Chondrocyte (in vitro differentiated cells): Measurements from ENCODE around the gene C12orf60. TPM values are rescaled to one million over a fixed set of nuclear protein-coding genes. Genes with fewer than 3 reads are reported as not detected.
A peak's percentile ranks its signal among the peaks of the same experiment; 100 is the strongest.

Experiments
- DNase-seq: peaks from one replicate; pipeline ENCODE4 v3.0.0; 2021; ENCODE audit warnings: mixed read lengths, low spot score
- H3K27ac Mint-ChIP-seq: one replicate; pipeline ENCODE4 v1.8.0; 2021; ENCODE audit warnings: mild to moderate bottlenecking, moderate library complexity, mixed read lengths; ENCODE audit not compliant: unreplicated experiment
- H3K27me3 Mint-ChIP-seq: 2 replicates; pipeline ENCODE4 v1.8.0; 2021; ENCODE audit warnings: low read depth, mixed read lengths
- H3K36me3 Mint-ChIP-seq: 2 replicates; pipeline ENCODE4 v1.8.0; 2021; ENCODE audit warnings: low read depth, mixed read lengths
- H3K4me1 Mint-ChIP-seq: 2 replicates; pipeline ENCODE4 v1.8.0; 2021; ENCODE audit warnings: low read depth, mild to moderate bottlenecking, mixed read lengths
- H3K4me3 Mint-ChIP-seq: one replicate; pipeline ENCODE4 v1.8.0; 2021; ENCODE audit warnings: mild to moderate bottlenecking, moderate library complexity, mixed read lengths; ENCODE audit not compliant: unreplicated experiment
- H3K9me3 Mint-ChIP-seq: 2 replicates; pipeline ENCODE4 v1.8.0; 2021; ENCODE audit warnings: low read depth, mixed read lengths
- CTCF ChIP-seq: fragments of 200-600 bp; sonication (generic); IDR thresholded peaks from 2 replicates; pipeline ENCODE4 v1.5.0; 2021; ENCODE audit warnings: antibody characterized with exemption, mild to moderate bottlenecking, moderate library complexity
- total RNA-seq: library from RNA; stranded (reverse); gene quantifications from 3 replicates; pipeline ENCODE4 v1.2.1, GENCODE V29; 2021

C12orf60 gene
- total RNA-seq, 1 donor from 2014 or later = 0.82 TPM

GRCh38 chr12:14834509-14834908 is 31.0 kb downstream of the C12orf60 start:
- H3K9me3 Mint-ChIP-seq = peaks cover 4% of the 10 kb centered on the region
- peak overlapping the region; percentile 1 for H3K27ac Mint-ChIP-seq
- peaks cover 42% of the 10 kb centered on the region for H3K4me1 Mint-ChIP-seq
- H3K36me3 Mint-ChIP-seq = no peaks in the 10 kb centered on the region
- DNase-seq = no peak
- H3K27me3 Mint-ChIP-seq = no peaks in the 10 kb centered on the region
- no peak for TF ChIP-seq CTCF
- H3K4me3 Mint-ChIP-seq = no peak overlapping the region

GRCh38 chr12:14836336-14837210 is 33.1 kb downstream of the C12orf60 start:
- no peaks in the 10 kb centered on the region for H3K36me3 Mint-ChIP-seq
- H3K9me3 Mint-ChIP-seq = peaks cover 4% of the 10 kb centered on the region
- H3K4me1 Mint-ChIP-seq = peaks cover 58% of the 10 kb centered on the region
- no peaks in the 10 kb centered on the region for H3K27me3 Mint-ChIP-seq
- no peak for DNase-seq
- H3K27ac Mint-ChIP-seq = peak overlapping the region; percentile 86
- peak overlapping the region; percentile 4 for H3K4me3 Mint-ChIP-seq
- TF ChIP-seq CTCF = no peak

DNA sequence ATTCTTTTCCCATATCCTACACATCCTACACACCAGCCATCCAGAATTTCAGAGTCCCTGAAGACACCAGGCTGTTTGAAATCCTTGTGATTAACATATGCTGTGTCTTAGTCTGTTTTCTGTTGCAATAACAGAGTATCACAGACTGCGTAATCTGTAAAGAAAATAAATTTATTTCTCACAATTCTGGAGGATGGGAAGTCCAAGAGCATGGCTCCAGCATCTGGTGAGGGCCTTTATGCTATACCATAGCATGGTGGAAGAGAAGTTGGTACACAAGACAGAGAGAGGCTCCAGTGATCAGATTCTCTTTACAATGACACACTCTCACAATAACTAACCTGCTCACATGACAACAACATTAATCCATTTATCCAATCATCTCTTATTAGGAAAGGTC is 35.8 kb downstream of the C12orf60 start:
- Mint-ChIP-seq H3K9me3 (peaks cover 4% of the 10 kb centered on the region), H3K4me3 (no peak overlapping the region), H3K27ac (no peak overlapping the region), H3K4me1 (peaks cover 72% of the 10 kb centered on the region), H3K36me3 (no peaks in the 10 kb centered on the region), H3K27me3 (no peaks in the 10 kb centered on the region)
- no peak for DNase-seq
- TF ChIP-seq CTCF = no peak

GRCh38 chr12:14840616-14841015 is 37.1 kb downstream of the C12orf60 start:
- H3K4me3 Mint-ChIP-seq = no peak overlapping the region

DNA sequence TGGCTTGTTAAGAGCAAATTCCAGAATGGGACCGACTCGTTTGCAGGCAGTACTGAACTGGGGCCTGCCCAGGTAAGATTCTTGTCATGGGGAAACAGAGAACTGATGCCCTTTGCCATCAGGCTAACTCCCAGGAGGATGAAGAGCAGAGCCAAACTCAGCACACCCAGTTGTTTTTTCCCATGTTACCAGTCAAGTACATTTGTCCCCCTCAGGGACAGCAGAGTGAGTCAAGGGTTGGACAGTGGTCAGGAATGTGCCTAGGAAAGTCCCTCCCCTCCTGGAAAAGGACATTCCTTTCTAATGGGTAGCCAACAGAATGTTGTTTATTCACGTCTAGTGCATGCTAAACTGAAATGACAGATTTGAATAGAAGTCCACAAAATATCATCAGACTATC is 38.3 kb downstream of the C12orf60 start:
- Mint-ChIP-seq H3K27ac (peak overlapping the region; percentile 93), H3K36me3 (no peaks in the 10 kb centered on the region), H3K4me1 (peaks cover 59% of the 10 kb centered on the region), H3K9me3 (peaks cover 4% of the 10 kb centered on the region), H3K4me3 (peak overlapping the region; percentile 40), H3K27me3 (no peaks in the 10 kb centered on the region)
- no peak for DNase-seq
- no peak for TF ChIP-seq CTCF

More at GRCh38 chr12:14840616-14841015, 37.1 kb downstream of the C12orf60 start:
- Mint-ChIP-seq H3K27ac (peak overlapping the region; percentile 93), H3K9me3 (peaks cover 4% of the 10 kb centered on the region), H3K4me1 (peaks cover 65% of the 10 kb centered on the region), H3K27me3 (no peaks in the 10 kb centered on the region), H3K36me3 (no peaks in the 10 kb centered on the region)
- TF ChIP-seq CTCF = no peak
- DNase-seq = no peak
